Naive B cell (primary cell): ENCODE data around the gene FIZ1. TPM values are rescaled to one million over a fixed set of nuclear protein-coding genes. Genes with fewer than 3 reads are reported as not detected.
A peak's percentile ranks its signal among the peaks of the same experiment; 100 is the strongest.

Experiments used
- ATAC-seq, 2 donors: fragments of 150-1000 bp; cut with Tn5 transposase; 2 replicates each; pipeline ENCODE4 v1.10.0; 2021; ENCODE audit warnings: low read depth in 2 of 2, mild to moderate bottlenecking in 2 of 2, moderate library complexity in 2 of 2
- DNase-seq: peaks from one replicate; pipeline ENCODE4 v3.0.0; 2022
- H3K27ac Mint-ChIP-seq, 6 donors: one replicate each; pipeline ENCODE4 v1.8.0; 2020 to 2022; ENCODE audit warnings: mild to moderate bottlenecking in 6 of 6, mixed read lengths in 6 of 6, moderate library complexity in 5 of 6, inconsistent platforms in 2 of 6
- H3K27me3 Mint-ChIP-seq, 3 donors: one replicate each; pipeline ENCODE4 v1.8.0; 2021 to 2022; ENCODE audit warnings: mixed read lengths in 3 of 3, mild to moderate bottlenecking in 1 of 3
- H3K36me3 Mint-ChIP-seq, 2 donors: one replicate each; pipeline ENCODE4 v1.8.0; 2020 to 2022; ENCODE audit warnings: mixed read lengths in 2 of 2, inconsistent platforms in 1 of 2, mild to moderate bottlenecking in 1 of 2
- H3K4me1 Mint-ChIP-seq, 3 donors: one replicate each; pipeline ENCODE4 v1.8.0; 2020 to 2022; ENCODE audit warnings: mixed read lengths in 3 of 3, inconsistent platforms in 1 of 3, mild to moderate bottlenecking in 1 of 3, moderate library complexity in 1 of 3
- H3K4me3 Mint-ChIP-seq, 8 donors: one replicate each; pipeline ENCODE4 v1.8.0; 2020 to 2022; ENCODE audit warnings: mild to moderate bottlenecking in 8 of 8, mixed read lengths in 8 of 8, moderate library complexity in 8 of 8, inconsistent platforms in 2 of 8
- H3K9me3 Mint-ChIP-seq, 7 donors: one replicate each; pipeline ENCODE4 v1.8.0; 2020 to 2022; ENCODE audit warnings: mixed read lengths in 7 of 7, mild to moderate bottlenecking in 5 of 7, inconsistent platforms in 2 of 7, moderate library complexity in 1 of 7
- polyA plus RNA-seq, 6 donors: library from polyadenylated mRNA; unstranded; fragments of 300-500 nt; fragmentation: Illumina TruSeq; gene quantifications; one replicate each; pipeline ENCODE4 v1.2.3, GENCODE V29; 2021; ENCODE audit warnings: low read depth in 6 of 6

FIZ1 gene
- polyA plus RNA-seq, 6 donors from 2014 or later, result 2.3 to 5.2 (median 3.2) TPM

DNA sequence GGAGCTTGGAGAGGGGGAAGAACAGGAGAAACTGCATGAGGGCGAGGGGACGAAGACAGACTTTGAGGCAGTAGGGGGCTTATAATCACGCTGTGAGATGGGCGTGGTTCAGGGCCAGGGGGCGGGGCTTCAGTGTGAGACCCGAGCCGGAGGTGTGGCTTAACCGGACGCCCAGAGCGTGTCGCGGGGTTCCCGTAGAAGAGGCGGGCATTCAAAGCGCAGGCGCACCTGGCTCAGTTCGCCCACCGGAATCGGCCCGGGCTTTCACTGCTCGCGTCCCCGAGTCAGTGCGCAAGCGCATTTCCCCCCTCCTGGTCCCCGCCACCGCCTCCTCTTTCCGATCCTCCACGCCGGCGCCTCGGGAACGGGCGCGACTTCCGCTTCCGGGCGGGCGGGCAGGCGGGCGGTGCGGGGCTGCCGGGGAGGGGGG, 5.9 kb upstream of the FIZ1 start:
- Mint-ChIP-seq H3K36me3 (peaks cover 4 to 14% of the 10 kb centered on the region in 2 donors), H3K27me3 (no peaks in the 10 kb centered on the region), H3K4me1 (peaks cover 50 to 75% (median 71%) of the 10 kb centered on the region in 3 donors), H3K4me3 (peak overlapping the region; percentile 86 to 95 (median 90)), H3K9me3 (peaks cover 0 to 2% (median 0%) of the 10 kb centered on the region in 7 donors), H3K27ac (peak overlapping the region; percentile 95 to 98 (median 97))
- ATAC-seq (peak; percentile 71 to 74), DNase-seq (peak; percentile 94)

DNA sequence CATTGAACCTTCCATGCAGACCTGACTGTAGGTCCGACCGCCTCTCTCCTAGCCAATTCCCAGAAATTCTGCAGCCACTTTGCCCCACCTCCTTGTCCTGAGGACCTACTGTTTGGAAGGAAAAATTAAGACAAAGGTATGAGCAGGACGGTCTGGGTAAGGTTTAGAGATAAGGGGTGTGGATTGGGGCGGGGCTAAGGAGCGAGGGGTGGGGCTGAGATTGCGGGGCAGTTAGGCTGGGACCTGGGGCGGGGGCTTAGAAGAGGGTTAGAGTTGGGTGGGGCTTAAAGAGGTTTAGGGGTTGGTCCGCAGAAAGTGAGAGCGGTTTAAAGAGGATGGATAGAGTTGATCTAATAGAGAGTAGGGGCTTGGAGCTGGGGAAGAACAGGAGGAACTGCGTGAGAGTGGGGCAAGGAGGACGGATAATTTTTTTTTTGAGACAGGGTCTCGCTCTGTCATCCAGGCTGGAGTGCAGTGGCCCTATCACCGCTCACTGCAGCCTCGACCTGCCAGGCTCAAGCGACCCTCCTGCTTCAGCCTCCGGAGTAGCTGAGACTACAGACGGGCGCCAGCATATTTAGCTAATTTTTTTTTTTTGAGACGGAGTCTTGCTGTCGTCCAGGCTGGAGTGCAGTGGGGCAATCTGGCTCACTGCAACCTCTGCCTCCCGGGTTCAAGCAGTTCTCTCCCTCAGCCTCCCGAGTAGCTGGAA, 4.4 kb upstream of the FIZ1 start:
- peaks cover 0 to 3% (median 0%) of the 10 kb centered on the region in 7 donors for H3K9me3 Mint-ChIP-seq
- peaks cover 0 to 7% of the 10 kb centered on the region in 2 donors for H3K36me3 Mint-ChIP-seq
- peak overlapping the region; percentile 55 to 95 (median 76) for H3K4me3 Mint-ChIP-seq
- H3K27ac Mint-ChIP-seq, result peak overlapping the region in 4 of 6 donors; percentile 22 to 98 (median 96)
- no peaks in the 10 kb centered on the region for H3K27me3 Mint-ChIP-seq
- ATAC-seq (no peak), DNase-seq (no peak)
- peaks cover 43 to 64% (median 63%) of the 10 kb centered on the region in 3 donors for H3K4me1 Mint-ChIP-seq

DNA sequence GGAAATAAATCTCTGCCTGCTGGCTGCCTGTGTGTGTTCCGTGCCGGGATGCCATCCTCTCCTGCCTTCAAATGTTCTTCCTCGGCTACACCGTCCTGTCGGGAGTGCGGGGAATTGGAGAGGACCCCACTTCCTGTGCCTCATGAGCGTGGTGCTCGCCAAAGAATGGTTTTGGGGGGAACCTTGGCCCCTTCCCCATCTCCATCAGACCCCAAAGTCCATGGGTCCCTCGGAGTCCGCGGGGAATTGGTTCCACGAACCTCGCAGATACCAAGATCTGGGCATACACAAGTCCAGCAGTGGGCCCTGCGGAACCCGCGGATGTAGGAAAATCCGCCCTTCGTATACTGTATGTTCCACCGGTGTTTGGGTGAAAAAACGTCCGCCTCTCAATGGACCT, 3.8 kb upstream of the FIZ1 start:
- H3K36me3 Mint-ChIP-seq, result peaks cover 0 to 5% of the 10 kb centered on the region in 2 donors
- no peak for ATAC-seq
- H3K27me3 Mint-ChIP-seq, result no peaks in the 10 kb centered on the region
- DNase-seq, result no peak
- H3K4me1 Mint-ChIP-seq, result peaks cover 42 to 61% (median 60%) of the 10 kb centered on the region in 3 donors
- peaks cover 0 to 5% (median 0%) of the 10 kb centered on the region in 7 donors for H3K9me3 Mint-ChIP-seq
- peak overlapping the region in 5 of 8 donors; percentile 36 to 95 (median 65) for H3K4me3 Mint-ChIP-seq
- H3K27ac Mint-ChIP-seq, result peak overlapping the region in 2 of 6 donors; percentile 17 to 29

DNA sequence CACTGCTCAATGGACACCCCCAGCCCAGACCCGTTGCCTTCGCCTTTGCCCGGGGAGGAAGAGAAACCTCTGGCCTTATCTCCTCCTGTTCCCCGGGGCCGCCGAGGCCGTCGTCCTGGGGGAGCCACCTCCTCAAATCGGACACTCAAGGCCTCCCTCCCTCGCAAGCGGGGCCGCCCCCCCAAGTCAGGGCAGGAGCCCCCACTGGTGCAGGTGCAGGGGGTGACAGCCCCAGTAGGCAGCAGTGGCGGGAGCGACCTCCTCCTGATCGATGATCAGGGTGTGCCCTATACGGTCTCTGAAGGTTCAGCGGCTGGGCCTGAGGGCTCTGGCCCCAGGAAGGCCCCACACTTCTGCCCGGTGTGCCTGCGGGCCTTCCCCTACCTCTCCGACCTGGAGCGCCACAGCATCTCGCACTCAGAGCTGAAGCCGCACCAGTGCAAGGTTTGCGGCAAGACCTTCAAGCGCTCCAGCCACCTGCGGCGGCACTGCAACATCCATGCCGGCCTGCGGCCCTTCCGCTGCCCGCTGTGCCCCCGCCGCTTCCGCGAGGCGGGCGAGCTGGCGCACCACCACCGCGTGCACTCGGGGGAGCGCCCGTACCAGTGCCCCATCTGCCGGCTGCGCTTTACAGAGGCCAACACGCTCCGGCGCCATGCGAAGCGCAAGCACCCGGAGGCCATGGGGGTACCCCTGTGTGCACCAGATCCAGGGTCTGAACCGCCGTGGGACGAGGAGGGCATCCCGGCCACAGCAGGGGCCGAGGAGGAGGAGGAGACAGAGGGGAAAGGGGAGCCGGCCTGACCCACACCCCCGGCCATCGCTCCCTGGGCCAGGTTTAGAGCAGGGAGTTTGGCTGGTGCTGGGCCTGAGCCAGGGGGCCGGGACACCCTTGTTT, 3.0 kb upstream of the FIZ1 start:
- peaks cover 0 to 5% (median 0%) of the 10 kb centered on the region in 7 donors for H3K9me3 Mint-ChIP-seq
- peak overlapping the region in 2 of 6 donors; percentile 67 to 76 for H3K27ac Mint-ChIP-seq
- H3K4me1 Mint-ChIP-seq, result peaks cover 37 to 57% (median 55%) of the 10 kb centered on the region in 3 donors
- no peaks in the 10 kb centered on the region for H3K27me3 Mint-ChIP-seq
- peaks cover 0 to under 1% of the 10 kb centered on the region in 2 donors for H3K36me3 Mint-ChIP-seq
- ATAC-seq, result no peak
- no peak for DNase-seq
- peak overlapping the region in 5 of 8 donors; percentile 70 to 92 (median 90) for H3K4me3 Mint-ChIP-seq

DNA sequence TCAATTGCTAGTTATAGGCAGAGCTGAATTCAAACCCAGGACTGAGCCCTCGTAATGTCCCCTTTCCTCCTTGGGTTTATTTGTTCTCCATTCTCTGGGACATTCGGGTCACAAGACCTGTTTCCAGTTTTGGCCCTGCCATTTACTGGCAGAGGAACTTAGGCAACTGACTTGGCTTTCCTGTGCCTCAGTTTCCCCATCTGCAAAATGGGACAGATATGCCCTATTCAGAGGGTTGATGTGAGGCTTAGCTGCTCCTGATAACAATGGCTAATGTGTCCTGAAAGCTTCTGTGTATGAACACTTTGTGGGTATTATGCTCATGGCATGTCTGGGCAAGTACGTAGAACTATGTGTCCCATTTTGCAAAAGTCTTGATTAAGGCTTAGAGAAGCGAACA, 1.8 kb upstream of the FIZ1 start:
- Mint-ChIP-seq H3K27ac (peak overlapping the region in 3 of 6 donors; percentile 69 to 96 (median 91)), H3K36me3 (peaks cover 9 to 13% of the 10 kb centered on the region in 2 donors), H3K4me1 (peaks cover 27 to 47% (median 44%) of the 10 kb centered on the region in 3 donors), H3K4me3 (peak overlapping the region; percentile 70 to 97 (median 90)), H3K9me3 (peaks cover 0 to 5% (median 0%) of the 10 kb centered on the region in 7 donors), H3K27me3 (no peaks in the 10 kb centered on the region)
- ATAC-seq (no peak), DNase-seq (no peak)

DNA sequence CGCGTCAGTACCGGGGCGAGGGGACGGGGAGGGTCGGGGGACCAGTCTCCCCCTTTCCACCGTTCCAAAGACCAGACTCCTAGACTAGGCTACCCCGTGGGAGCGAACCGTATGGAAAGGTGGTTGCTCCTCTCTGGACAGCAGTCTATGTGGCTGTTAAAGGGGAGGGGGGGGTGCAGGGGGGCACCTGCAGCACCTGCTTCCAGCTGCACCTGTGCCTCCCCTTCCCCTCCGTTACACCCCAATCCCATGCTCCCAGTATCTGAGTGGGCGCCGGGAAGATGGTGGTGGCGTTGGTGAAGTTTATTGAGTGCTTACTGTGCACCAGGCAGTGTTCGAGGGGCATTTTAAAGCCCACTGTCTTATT, 1.3 kb upstream of the FIZ1 start:
- H3K27ac Mint-ChIP-seq, result peak overlapping the region in 2 of 6 donors; percentile 69 to 96
- peak overlapping the region; percentile 70 to 97 (median 90) for H3K4me3 Mint-ChIP-seq
- ATAC-seq (no peak), DNase-seq (no peak)
- H3K9me3 Mint-ChIP-seq, result peaks cover 0 to 8% (median 0%) of the 10 kb centered on the region in 7 donors
- no peaks in the 10 kb centered on the region for H3K27me3 Mint-ChIP-seq
- H3K4me1 Mint-ChIP-seq, result peaks cover 23 to 43% (median 39%) of the 10 kb centered on the region in 3 donors
- H3K36me3 Mint-ChIP-seq, result peaks cover 12 to 18% of the 10 kb centered on the region in 2 donors

DNA sequence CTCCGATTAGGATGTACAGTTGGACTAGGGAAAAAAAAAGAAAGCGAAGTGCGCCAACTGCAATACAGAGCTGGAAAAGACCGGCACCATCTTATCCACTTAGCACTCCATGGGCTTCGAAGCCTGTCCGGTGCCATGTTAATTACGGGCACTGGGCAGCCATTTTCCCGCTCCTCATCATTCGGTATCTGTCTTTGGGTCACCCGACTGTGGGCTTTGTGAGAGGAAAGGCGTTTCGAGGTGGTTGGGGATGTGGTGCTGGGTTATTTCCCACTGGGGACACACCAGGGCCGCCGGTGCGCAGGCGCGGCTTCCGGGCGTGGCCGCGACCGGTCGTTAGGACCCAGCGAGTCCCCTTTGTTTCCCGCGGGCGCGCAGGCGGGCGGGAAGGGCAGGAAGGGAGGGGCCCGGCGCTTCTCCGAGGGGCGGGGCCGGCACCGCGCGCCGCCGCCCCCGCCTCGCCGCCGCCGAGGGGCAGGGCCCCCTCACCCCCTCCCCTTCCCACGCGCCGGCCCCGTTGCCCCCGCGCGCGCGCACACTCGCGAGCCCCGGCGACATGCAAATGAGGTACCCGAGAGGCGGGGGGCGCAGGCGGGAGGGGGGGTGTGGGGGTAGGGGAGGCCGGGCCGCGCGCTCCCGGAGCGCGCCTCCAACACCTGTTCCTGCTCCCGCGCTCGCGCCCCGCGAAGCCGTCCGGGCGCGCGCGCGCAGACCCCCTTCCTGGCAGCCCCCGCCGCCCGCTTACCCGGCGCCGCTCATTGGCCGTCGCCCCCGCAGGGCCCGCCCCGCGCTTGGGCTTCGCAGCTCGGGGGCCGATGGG, 735 bp upstream of the FIZ1 start, which contains the start of gene ZNF524:
Gene ZNF524, plus strand, starts transcription at position 447 of the 820 bp plus-strand sequence. CDS start 1,825 bp downstream, outside the sequence.
- peaks cover 0 to 10% (median 0%) of the 10 kb centered on the region in 7 donors for H3K9me3 Mint-ChIP-seq
- peak within 1 kb of the TSS; percentile 96 to 99 (median 99) for H3K27ac Mint-ChIP-seq
- DNase-seq (peak; percentile 91), ATAC-seq (peak; percentile 64 to 68)
- H3K4me1 Mint-ChIP-seq, result peaks cover 23 to 47% (median 39%) of the 10 kb centered on the region in 3 donors
- no peaks in the 10 kb centered on the region for H3K27me3 Mint-ChIP-seq
- peaks cover 18 to 24% of the 10 kb centered on the region in 2 donors for H3K36me3 Mint-ChIP-seq
- peak within 1 kb of the TSS; percentile 90 to 100 (median 98) for H3K4me3 Mint-ChIP-seq

DNA sequence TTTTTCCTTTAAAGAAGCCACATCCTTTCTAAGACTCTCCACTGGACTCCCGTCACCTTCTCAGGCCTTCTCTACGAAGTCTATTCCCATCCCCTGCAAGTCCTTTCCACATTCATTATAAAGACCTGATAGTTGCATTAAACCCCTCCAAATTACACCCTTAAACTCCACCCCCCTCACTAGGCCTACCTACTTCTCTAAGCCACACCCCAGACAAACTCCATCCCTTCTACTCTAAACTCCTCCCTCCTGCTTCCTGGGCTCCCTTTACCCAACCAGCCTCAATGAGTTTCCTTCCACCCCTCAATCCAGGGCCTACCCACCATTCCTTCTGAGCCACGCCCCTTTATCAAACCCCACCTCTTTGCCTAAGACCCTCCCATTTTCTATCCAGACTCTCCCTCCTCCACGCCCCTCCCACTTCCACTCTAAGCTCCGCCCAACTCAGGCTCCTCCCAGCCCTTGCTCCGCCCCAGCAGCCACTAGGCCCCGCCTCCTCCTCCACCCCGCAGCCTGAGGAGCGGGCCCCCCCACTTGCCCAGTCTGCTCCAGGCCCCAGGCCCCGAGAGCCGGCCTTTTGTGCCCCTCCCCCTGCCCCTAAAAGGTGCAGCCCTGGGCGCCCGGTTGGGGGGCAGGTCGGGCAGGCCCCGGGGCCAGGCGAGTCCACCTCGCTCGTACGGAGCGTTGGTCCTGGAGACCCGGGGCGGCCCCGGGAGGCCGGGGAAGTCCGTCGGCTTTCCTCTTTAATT, 424 bp downstream of the FIZ1 start:
- ATAC-seq (peak; percentile 58 to 63), DNase-seq (peak; percentile 96)
- H3K27me3 Mint-ChIP-seq, result no peaks in the 10 kb centered on the region
- peaks cover 17 to 37% (median 30%) of the 10 kb centered on the region in 3 donors for H3K4me1 Mint-ChIP-seq
- peak overlapping the region; percentile 90 to 100 (median 98) for H3K4me3 Mint-ChIP-seq
- H3K9me3 Mint-ChIP-seq, result peaks cover 0 to 12% (median 0%) of the 10 kb centered on the region in 7 donors
- peak overlapping the region; percentile 96 to 99 (median 99) for H3K27ac Mint-ChIP-seq
- H3K36me3 Mint-ChIP-seq, result peaks cover 22 to 29% of the 10 kb centered on the region in 2 donors

DNA sequence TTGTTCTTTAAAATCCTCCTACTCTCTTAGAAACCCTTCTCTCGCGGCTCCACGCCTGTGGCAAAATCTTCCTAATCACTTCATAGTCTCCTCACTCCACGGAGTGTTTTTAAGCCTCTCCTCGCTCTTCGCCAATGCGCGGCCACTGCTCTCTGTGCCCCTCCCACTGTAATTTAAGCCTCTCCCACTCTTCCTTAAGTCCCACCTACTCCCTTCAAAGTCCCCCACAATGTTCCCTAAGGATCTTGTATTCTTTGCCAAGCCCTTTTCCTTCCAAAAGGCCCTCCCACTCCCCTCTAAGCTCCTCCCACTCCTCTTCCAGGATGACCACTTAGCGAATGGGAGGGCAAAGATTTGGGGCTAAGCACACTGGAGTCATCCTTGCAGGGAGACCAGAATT, 1.3 kb downstream of the FIZ1 start:
- peaks cover 0 to 11% (median 0%) of the 10 kb centered on the region in 7 donors for H3K9me3 Mint-ChIP-seq
- peaks cover 11 to 28% (median 24%) of the 10 kb centered on the region in 3 donors for H3K4me1 Mint-ChIP-seq
- H3K27ac Mint-ChIP-seq, result peak overlapping the region in 1 of 6 donors; percentile 50
- ATAC-seq (no peak), DNase-seq (no peak)
- no peaks in the 10 kb centered on the region for H3K27me3 Mint-ChIP-seq
- H3K36me3 Mint-ChIP-seq, result peaks cover 22 to 29% of the 10 kb centered on the region in 2 donors
- H3K4me3 Mint-ChIP-seq, result peak overlapping the region in 3 of 8 donors; percentile 16 to 99 (median 97)

DNA sequence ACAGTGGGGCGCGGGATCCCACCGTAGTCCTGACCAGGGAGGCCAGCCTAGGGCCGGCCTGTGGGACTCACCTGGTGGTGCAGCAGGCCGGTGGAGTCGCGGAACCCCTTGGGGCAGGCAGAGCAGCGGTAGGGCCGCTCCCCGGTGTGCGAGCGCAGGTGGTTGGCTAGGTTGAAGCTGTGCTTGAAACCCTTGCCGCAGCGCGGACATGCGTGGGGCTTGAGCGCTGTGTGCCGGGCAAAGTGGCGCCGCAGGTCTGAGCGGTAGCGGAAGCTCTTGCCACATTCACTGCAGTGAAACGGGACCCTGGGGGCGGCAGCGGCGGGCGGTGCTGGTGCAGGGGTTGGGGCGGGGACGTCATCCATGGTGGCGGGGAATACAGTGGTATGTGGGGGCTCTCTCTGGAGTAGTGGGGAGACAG, 1.8 kb downstream of the FIZ1 start:
- no peaks in the 10 kb centered on the region for H3K27me3 Mint-ChIP-seq
- peak overlapping the region in 1 of 8 donors; percentile 76 for H3K4me3 Mint-ChIP-seq
- DNase-seq (no peak), ATAC-seq (no peak)
- peaks cover 22 to 29% of the 10 kb centered on the region in 2 donors for H3K36me3 Mint-ChIP-seq
- H3K4me1 Mint-ChIP-seq, result peaks cover 11 to 27% (median 24%) of the 10 kb centered on the region in 3 donors
- H3K9me3 Mint-ChIP-seq, result peaks cover 0 to 11% (median 0%) of the 10 kb centered on the region in 7 donors
- peak overlapping the region in 3 of 6 donors; percentile 39 to 85 (median 50) for H3K27ac Mint-ChIP-seq

DNA sequence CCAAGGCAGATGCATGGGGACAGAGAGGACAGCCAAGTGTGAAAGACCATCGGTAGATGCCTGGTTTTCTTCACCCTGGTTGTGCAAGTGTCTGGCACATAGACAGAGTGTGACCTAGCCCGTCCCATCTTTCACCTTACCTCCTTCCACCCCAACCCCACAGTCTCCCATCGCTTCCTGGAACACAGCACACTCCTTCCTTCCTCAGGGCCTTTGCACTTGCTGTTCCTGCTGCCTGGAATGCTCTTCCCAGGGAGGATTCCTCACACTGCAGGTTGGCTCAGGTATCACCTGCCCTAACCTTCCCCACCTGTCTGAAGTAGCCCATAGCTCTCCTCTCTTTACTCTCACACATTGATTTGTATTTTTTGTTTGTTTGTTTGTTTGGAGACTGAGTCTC, 3.0 kb downstream of the FIZ1 start:
- Mint-ChIP-seq H3K27me3 (no peaks in the 10 kb centered on the region), H3K36me3 (peaks cover 22 to 29% of the 10 kb centered on the region in 2 donors), H3K9me3 (peaks cover 0 to 11% (median 0%) of the 10 kb centered on the region in 7 donors), H3K4me3 (peak overlapping the region in 2 of 8 donors; percentile 3 to 29), H3K27ac (peak overlapping the region in 1 of 6 donors; percentile 79), H3K4me1 (peaks cover 11 to 23% (median 14%) of the 10 kb centered on the region in 3 donors)
- DNase-seq (no peak), ATAC-seq (no peak)
